ENCODE data around the gene NPFF. TPM values are rescaled to one million over a fixed set of nuclear protein-coding genes. Genes with fewer than 3 reads are reported as not detected.
A peak's percentile ranks its signal among the peaks of the same experiment; 100 is the strongest.

Gene NPFF
- total and polyA plus RNA-seq, 2 of the 13 experiments (the other 11 are each of a cell fraction or from before 2014, with no cell fraction given) = not detected

DNA sequence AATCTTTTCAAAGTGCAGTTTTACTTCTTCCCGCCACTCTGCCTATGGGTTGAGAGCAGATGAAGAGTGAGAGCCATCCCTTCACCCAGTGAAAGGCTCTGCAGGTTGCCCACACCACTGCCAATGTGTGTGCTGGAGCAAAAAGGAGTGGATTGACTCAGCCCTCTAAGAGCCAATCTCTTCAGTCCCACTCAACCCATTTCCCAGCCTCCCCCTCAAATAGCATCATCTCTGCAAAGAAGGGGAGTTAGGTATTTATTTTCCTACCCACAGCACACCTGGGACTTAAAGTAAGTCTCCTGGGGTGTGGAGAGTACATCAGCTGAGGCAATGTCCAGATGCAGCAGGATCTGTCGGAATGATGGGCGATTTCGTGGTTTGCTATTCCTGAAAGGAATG, 23.3 kb downstream of the NPFF start (continued):
- TF ChIP-seq, protein P1, sequence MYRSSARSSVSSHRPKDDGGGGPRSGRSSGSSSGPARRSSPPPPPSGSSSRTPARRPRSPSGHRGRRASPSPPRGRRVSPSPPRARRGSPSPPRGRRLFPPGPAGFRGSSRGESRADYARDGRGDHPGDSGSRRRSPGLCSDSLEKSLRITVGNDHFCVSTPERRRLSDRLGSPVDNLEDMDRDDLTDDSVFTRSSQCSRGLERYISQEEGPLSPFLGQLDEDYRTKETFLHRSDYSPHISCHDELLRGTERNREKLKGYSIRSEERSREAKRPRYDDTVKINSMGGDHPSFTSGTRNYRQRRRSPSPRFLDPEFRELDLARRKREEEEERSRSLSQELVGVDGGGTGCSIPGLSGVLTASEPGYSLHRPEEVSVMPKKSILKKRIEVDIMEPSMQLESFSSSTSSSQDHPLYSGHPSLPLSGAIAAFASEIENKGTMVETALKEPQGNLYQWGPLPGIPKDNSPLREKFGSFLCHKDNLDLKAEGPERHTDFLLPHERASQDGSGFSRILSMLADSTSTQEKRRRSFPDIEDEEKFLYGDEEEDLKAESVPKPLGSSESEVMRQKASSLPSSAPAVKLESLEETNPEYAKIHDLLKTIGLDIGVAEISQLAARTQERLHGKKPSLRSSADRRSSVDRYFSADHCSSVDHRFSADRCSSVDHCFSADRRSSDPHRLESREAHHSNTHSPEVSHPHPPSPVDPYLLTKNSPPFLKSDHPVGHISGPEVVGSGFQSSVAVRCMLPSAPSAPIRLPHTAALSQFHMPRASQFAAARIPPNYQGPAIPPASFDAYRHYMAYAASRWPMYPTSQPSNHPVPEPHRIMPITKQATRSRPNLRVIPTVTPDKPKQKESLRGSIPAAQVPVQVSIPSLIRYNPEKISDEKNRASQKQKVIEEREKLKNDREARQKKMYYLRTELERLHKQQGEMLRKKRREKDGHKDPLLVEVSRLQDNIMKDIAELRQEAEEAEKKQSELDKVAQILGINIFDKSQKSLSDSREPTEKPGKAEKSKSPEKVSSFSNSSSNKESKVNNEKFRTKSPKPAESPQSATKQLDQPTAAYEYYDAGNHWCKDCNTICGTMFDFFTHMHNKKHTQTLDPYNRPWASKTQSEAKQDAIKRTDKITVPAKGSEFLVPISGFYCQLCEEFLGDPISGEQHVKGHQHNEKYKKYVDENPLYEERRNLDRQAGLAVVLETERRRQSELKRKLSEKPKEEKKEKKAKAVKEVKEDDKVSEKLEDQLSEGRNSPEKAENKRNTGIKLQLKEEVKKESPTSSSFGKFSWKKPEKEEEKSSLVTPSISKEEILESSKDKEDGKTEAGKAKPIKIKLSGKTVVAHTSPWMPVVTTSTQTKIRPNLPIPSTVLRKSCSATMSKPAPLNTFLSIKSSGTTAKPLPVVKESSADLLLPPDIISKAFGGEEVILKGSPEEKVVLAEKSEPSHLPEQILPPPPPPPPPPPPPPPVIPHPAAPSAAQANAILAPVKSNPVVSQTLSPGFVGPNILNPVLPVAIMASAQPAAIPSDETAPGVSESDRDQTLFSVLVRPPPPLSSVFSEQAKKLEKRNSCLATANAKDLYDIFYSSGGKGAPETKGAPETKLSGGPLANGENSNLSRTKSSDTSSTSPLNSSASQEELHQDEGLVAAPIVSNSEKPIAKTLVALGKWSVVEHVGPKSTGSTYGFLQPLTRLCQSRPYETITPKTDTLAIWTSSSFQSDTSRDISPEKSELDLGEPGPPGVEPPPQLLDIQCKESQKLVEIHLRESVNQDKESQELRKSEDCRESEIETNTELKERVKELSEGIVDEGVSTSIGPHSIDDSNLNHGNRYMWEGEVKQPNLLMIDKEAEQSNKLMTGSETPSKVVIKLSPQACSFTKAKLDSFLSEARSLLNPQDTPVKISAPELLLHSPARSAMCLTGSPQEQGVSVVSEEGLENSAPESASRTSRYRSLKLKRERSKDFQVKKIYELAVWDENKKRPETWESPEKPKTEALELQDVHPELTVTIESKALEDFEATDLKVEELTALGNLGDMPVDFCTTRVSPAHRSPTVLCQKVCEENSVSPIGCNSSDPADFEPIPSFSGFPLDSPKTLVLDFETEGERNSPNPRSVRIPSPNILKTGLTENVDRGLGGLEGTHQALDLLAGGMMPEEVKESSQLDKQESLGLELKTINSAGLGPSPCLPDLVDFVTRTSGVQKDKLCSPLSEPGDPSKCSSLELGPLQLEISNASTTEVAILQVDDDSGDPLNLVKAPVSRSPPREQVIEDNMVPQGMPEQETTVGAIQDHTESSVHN (CRISPR knock-in tag; IDR thresholded peaks at IDR 0.05) = no peak
- no peak for TF ChIP-seq ZBTB7B (CRISPR knock-in tag; IDR thresholded peaks at IDR 0.05)
- no peak for TF ChIP-seq ZNF780A (CRISPR knock-in tag; IDR thresholded peaks at IDR 0.05)
- no peak for TF ChIP-seq ZNF839 (CRISPR knock-in tag; IDR thresholded peaks at IDR 0.05; ENCODE audit: borderline replicate concordance)
- no peak for TF ChIP-seq ZNF567 (CRISPR knock-in tag; IDR thresholded peaks at IDR 0.05; ENCODE audit: borderline replicate concordance)
- no peak for TF ChIP-seq EEA1 (CRISPR knock-in tag; IDR thresholded peaks at IDR 0.05; ENCODE audit: borderline replicate concordance)
- TF ChIP-seq RORA (CRISPR knock-in tag; IDR thresholded peaks at IDR 0.05) = no peak
- no peak for TF ChIP-seq SRSF4 (IDR thresholded peaks at IDR 0.05; ENCODE audit: low read depth, low read length, poor library complexity, severe bottlenecking)
- TF ChIP-seq PCBP2 (optimal IDR thresholded peaks at IDR 0.05; ENCODE audit: low read depth, low read length, poor library complexity, severe bottlenecking) = no peak
- no peak for TF ChIP-seq MIER2 (CRISPR knock-in tag; IDR thresholded peaks at IDR 0.05)
- peak; percentile 56; the same call in 1 of the 2 replicates for TF ChIP-seq POLR2AphosphoS2 (IDR thresholded peaks at IDR 0.05; ENCODE audit: low read depth, low read length)
- no peak for TF ChIP-seq SKI (IDR thresholded peaks at IDR 0.05; ENCODE audit: partially characterized antibody)
- no peak for TF ChIP-seq HNF4G (IDR thresholded peaks at IDR 0.05; ENCODE audit: borderline replicate concordance, low read depth, low read length)
- no peak for TF ChIP-seq HNF4G (CRISPR knock-in tag; IDR thresholded peaks at IDR 0.05; ENCODE audit: borderline replicate concordance, low read depth)
- TF ChIP-seq ZC3H4 (CRISPR knock-in tag; IDR thresholded peaks at IDR 0.05; ENCODE audit: borderline replicate concordance) = 0 out of 2 replicates have a peak, but pooled peaks have one; percentile 72
- TF ChIP-seq, protein P2, sequence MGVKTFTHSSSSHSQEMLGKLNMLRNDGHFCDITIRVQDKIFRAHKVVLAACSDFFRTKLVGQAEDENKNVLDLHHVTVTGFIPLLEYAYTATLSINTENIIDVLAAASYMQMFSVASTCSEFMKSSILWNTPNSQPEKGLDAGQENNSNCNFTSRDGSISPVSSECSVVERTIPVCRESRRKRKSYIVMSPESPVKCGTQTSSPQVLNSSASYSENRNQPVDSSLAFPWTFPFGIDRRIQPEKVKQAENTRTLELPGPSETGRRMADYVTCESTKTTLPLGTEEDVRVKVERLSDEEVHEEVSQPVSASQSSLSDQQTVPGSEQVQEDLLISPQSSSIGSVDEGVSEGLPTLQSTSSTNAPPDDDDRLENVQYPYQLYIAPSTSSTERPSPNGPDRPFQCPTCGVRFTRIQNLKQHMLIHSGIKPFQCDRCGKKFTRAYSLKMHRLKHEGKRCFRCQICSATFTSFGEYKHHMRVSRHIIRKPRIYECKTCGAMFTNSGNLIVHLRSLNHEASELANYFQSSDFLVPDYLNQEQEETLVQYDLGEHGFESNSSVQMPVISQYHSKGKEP (CRISPR knock-in tag; IDR thresholded peaks at IDR 0.05) = no peak
- TF ChIP-seq ZNF816 (CRISPR knock-in tag; IDR thresholded peaks at IDR 0.05; ENCODE audit: borderline replicate concordance) = no peak
- TF ChIP-seq ZNF18 (CRISPR knock-in tag; IDR thresholded peaks at IDR 0.05; ENCODE audit: insufficient replicate concordance) = no peak
- no peak for TF ChIP-seq ZNF572 (CRISPR knock-in tag; IDR thresholded peaks at IDR 0.05)
- no peak for TF ChIP-seq ZNF296 (CRISPR knock-in tag; conservative IDR thresholded peaks at IDR 0.05)
